ENCODE results near the gene EGFL8. TPM values are rescaled to one million over a fixed set of nuclear protein-coding genes. Genes with fewer than 3 reads are reported as not detected.

EGFL8 gene
- total and polyA plus RNA-seq, 9 of the 15 experiments (the other 6 are each of a cell fraction or from before 2014, with no cell fraction given): 2.2 to 47.4 (median 14.2) TPM

- TF ChIP-seq ZBTB7A (IDR thresholded peaks at IDR 0.05; ENCODE audit: borderline replicate concordance, control insufficient read depth, low read depth, low read length): peak; percentile 97
- TF ChIP-seq SRSF1 (IDR thresholded peaks at IDR 0.05; ENCODE audit: low read depth, low read length): no peak
- TF ChIP-seq NFATC3 (IDR thresholded peaks at IDR 0.05): no peak
- peak in 1 of 2 experiments; percentile 26; a peak in 1 of 4 replicates for TF ChIP-seq ZNF318 (IDR thresholded peaks at IDR 0.05; ENCODE audit: borderline replicate concordance in 1 of 2, low read depth in 1 of 2)
- peak; percentile 84 for TF ChIP-seq THRB (CRISPR knock-in tag; conservative IDR thresholded peaks at IDR 0.05)
- TF ChIP-seq NR2C2 (CRISPR knock-in tag; IDR thresholded peaks at IDR 0.05): no peak
- peak; percentile 65; the same call in 1 of the 2 replicates for TF ChIP-seq NR2C2 (tag; IDR thresholded peaks at IDR 0.05)
- TF ChIP-seq SFPQ (IDR thresholded peaks at IDR 0.05; ENCODE audit: low read depth, low read length): no peak
- TF ChIP-seq TOE1 (IDR thresholded peaks at IDR 0.05; ENCODE audit: borderline replicate concordance): no peak; the same call in 1 of the 2 replicates
- no peak for TF ChIP-seq TOE1 (CRISPR knock-in tag; IDR thresholded peaks at IDR 0.05; ENCODE audit: borderline replicate concordance, low read depth)
- peak; percentile 7 for TF ChIP-seq TAF9B (IDR thresholded peaks at IDR 0.05; ENCODE audit: partially characterized antibody)
- no peak for TF ChIP-seq HOMEZ (CRISPR knock-in tag; IDR thresholded peaks at IDR 0.05)
Observed at GRCh38 chr6:32175711-32176475, 11.5 kb downstream of the EGFL8 start, which contains the start of gene AGPAT1 (continued).

Data from K562 (cell line).